ENCODE measurements around the gene ZBTB11.

- no peak for TF ChIP-seq CTCF (IDR thresholded peaks at IDR 0.05)
- no peak for TF ChIP-seq POLR2A (IDR thresholded peaks at IDR 0.05)
- TF ChIP-seq POLR2AphosphoS5 (IDR thresholded peaks at IDR 0.05): no peak
- TF ChIP-seq EP300 (IDR thresholded peaks at IDR 0.05): no peak
Observed at GRCh38 chr3:101671014-101671413, 5.9 kb downstream of the ZBTB11 start.

Data from sigmoid colon (tissue), 4 donors.